Lower leg skin (tissue), 3 donors: ENCODE results near the gene ZYX.

Experiments used
- CTCF ChIP-seq, 3 donors: fragments of 450-650 bp; IDR thresholded peaks; one replicate each; pipeline ENCODE4 v1.5.1; 2016; ENCODE audit warnings: antibody characterized with exemption in 3 of 3, mild to moderate bottlenecking in 3 of 3, moderate library complexity in 2 of 3
- POLR2A ChIP-seq, 2 donors: fragments of 450-650 bp; IDR thresholded peaks; one replicate each; pipeline ENCODE4 v1.6.1; 2016 to 2017; ENCODE audit warnings: antibody characterized with exemption in 2 of 2, mild to moderate bottlenecking in 1 of 2, moderate library complexity in 1 of 2

- no peak for TF ChIP-seq POLR2A (IDR thresholded peaks at IDR 0.05)
- TF ChIP-seq CTCF (IDR thresholded peaks at IDR 0.05) = no peak
These were observed 24.2 kb downstream of the ZYX start for GRCh38 chr7:143405173-143406001.
